Measurements from ENCODE around the gene GNAI3. TPM values are rescaled to one million over a fixed set of nuclear protein-coding genes. Genes with fewer than 3 reads are reported as not detected.

GNAI3 gene
- total RNA-seq, 4 donors from 2014 or later, result 5.9 to 7.2 (median 6.6) TPM

GRCh38 chr1:109517337-109517736 lies 31.1 kb upstream of the GNAI3 start:
- Histone ChIP-seq H3K27me3 (peaks cover 0 to 9% (median 0%) of the 10 kb centered on the region in 4 donors), H3K9me3 (no peaks in the 10 kb centered on the region), H3K4me1 (no peaks in the 10 kb centered on the region), H3K36me3 (no peaks in the 10 kb centered on the region), H3K27ac (replicated peaks in 1 of 4) (no peak overlapping the region), H3K4me3 (no peak overlapping the region)
- intact Hi-C loops (cut with DNase I), result no loop called here
- 85% methylated on average over 5 of the region's 5 CpGs for WGBS
- no peak for TF ChIP-seq EP300 (IDR thresholded peaks at IDR 0.05)
- no peak for TF ChIP-seq POLR2AphosphoS5 (IDR thresholded peaks at IDR 0.05)
- no peak for TF ChIP-seq POLR2A (IDR thresholded peaks at IDR 0.05; ENCODE audit: low read depth)
- TF ChIP-seq, protein P1, sequence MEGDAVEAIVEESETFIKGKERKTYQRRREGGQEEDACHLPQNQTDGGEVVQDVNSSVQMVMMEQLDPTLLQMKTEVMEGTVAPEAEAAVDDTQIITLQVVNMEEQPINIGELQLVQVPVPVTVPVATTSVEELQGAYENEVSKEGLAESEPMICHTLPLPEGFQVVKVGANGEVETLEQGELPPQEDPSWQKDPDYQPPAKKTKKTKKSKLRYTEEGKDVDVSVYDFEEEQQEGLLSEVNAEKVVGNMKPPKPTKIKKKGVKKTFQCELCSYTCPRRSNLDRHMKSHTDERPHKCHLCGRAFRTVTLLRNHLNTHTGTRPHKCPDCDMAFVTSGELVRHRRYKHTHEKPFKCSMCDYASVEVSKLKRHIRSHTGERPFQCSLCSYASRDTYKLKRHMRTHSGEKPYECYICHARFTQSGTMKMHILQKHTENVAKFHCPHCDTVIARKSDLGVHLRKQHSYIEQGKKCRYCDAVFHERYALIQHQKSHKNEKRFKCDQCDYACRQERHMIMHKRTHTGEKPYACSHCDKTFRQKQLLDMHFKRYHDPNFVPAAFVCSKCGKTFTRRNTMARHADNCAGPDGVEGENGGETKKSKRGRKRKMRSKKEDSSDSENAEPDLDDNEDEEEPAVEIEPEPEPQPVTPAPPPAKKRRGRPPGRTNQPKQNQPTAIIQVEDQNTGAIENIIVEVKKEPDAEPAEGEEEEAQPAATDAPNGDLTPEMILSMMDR (IDR thresholded peaks at IDR 0.05), result no peak
- no peak for DNase-seq (ENCODE audit: extremely low spot score)

DNA sequence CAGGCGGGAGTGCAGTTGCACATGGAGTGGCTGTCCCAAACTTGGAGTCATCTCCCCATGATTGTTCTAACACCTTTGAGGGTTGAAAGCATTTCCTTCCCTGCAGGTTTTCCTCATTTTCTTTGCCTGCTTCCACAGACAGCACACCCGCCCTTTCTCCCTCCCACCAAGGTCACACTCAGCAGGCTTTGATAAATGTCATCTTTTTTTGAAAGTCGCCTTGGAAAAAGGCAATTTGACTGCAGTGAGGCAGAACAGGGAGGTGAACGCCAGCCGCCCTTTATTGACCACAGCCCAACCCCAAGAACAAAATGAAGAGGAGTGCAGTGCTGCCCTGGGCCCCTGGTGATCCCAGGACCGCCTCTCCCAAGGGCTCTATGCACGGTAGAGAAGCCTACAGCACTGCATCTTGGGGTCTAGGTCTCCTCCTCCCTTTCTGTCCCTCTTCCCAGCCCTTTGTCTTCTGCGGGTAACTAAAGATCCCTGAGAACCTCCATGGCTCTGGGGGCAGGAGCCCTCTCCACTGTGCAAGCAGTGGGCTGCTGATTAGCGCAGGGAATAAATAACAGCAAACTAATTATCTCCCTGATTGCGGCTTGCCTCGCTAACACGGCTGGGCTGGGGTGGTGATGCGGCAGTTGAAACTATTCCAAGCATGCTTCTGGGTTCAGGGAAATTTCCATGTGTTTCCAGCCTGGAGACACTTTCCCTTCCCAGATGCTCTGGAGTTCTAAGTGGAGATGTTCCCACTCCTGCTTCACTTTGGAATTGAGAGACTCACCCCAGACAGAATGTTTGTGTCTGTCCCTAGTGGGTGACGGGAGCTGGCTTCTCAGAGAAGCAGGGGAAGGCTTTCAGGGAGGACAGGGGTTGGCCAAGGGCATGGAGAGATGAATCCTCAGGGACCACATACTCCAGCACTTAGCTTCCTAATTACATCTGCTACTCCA lies 27.1 kb upstream of the GNAI3 start:
- intact Hi-C loops (cut with DNase I), result no loop called here
- TF ChIP-seq POLR2A (IDR thresholded peaks at IDR 0.05; ENCODE audit: low read depth), result no peak
- TF ChIP-seq, protein P1 (IDR thresholded peaks at IDR 0.05), result no peak
- TF ChIP-seq EP300 (IDR thresholded peaks at IDR 0.05), result no peak
- DNase-seq (ENCODE audit: extremely low spot score), result no peak
- Histone ChIP-seq H3K36me3 (no peaks in the 10 kb centered on the region), H3K27me3 (peaks cover 0 to 9% (median 0%) of the 10 kb centered on the region in 4 donors), H3K9me3 (no peaks in the 10 kb centered on the region), H3K27ac (replicated peaks in 1 of 4) (no peak overlapping the region), H3K4me3 (no peak overlapping the region), H3K4me1 (no peaks in the 10 kb centered on the region)
- 77% methylated on average over 14 of the region's 14 CpGs for WGBS

DNA sequence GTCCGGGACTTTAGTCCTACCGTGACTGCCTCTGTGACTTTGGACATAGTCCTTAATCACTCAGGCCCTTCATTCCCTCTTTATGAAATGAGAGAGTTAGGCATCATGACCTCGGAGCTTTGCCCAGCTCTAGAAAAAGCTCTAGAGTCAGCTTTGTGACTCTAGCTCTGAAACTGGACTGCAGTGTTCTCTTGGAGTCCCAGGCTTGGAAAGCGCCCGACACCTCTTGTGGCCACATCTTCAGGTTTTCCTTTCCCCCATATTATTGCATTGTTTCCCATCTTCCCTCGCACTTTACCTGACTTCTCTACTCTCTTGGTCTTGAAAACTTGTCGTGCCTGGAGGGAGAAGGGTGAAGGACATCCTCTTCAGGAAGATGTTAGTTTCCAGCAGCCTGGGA lies 26.4 kb upstream of the GNAI3 start:
- no peak overlapping the region for H3K4me3 ChIP-seq
- H3K27ac ChIP-seq (replicated peaks in 1 of 4), result no peak overlapping the region
- H3K36me3 ChIP-seq, result no peaks in the 10 kb centered on the region
- 96% methylated on average over 7 of the region's 7 CpGs for WGBS
- no peak for TF ChIP-seq POLR2AphosphoS5 (IDR thresholded peaks at IDR 0.05)
- TF ChIP-seq EP300 (IDR thresholded peaks at IDR 0.05), result no peak
- TF ChIP-seq, protein P1 (IDR thresholded peaks at IDR 0.05), result no peak
- no peak for TF ChIP-seq POLR2A (IDR thresholded peaks at IDR 0.05; ENCODE audit: low read depth)
- intact Hi-C loops (cut with DNase I), result no loop called here
- peaks cover 0 to 9% (median 0%) of the 10 kb centered on the region in 4 donors for H3K27me3 ChIP-seq
- H3K4me1 ChIP-seq, result no peaks in the 10 kb centered on the region
- H3K9me3 ChIP-seq, result no peaks in the 10 kb centered on the region
- DNase-seq (ENCODE audit: extremely low spot score), result no peak

DNA sequence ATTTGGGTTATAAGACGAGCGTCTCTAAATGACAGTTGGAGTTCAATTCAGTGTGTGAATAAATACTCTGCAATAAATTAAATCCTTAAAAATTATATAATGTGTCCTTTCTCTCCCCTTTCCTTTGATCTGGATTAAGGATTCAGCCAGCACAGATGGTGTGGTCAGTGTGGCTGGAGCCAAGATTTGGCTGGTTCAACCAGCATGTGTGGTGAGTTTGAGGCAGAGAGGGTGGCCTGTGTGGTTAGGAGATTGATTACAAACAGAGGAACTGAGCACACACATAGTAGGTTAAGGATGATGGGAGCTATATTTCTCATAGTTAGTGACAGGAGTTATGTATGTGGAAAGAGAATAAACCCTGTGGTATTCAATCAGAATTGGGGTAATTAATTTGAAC lies 24.7 kb upstream of the GNAI3 start:
- 88% methylated on average over 2 of the region's 2 CpGs for WGBS
- Histone ChIP-seq H3K27me3 (peaks cover 0 to 9% (median 0%) of the 10 kb centered on the region in 4 donors), H3K4me1 (no peaks in the 10 kb centered on the region), H3K9me3 (no peaks in the 10 kb centered on the region), H3K27ac (replicated peaks in 1 of 4) (no peak overlapping the region), H3K4me3 (no peak overlapping the region), H3K36me3 (no peaks in the 10 kb centered on the region)
- TF ChIP-seq, protein P1 (IDR thresholded peaks at IDR 0.05), result no peak
- no peak for TF ChIP-seq POLR2A (IDR thresholded peaks at IDR 0.05; ENCODE audit: low read depth)
- no peak for TF ChIP-seq EP300 (IDR thresholded peaks at IDR 0.05)
- TF ChIP-seq POLR2AphosphoS5 (IDR thresholded peaks at IDR 0.05), result no peak
- no peak for DNase-seq (ENCODE audit: extremely low spot score)
- intact Hi-C loops (cut with DNase I), result no loop called here

All from esophagus muscularis mucosa (tissue), 4 donors.